Colonic mucosa (tissue), 4 donors: ENCODE results near the gene CD19. TPM values are rescaled to one million over a fixed set of nuclear protein-coding genes. Genes with fewer than 3 reads are reported as not detected.
A peak's percentile ranks its signal among the peaks of the same experiment; 100 is the strongest.

Experiments used
- DNase-seq: peaks from one replicate; pipeline ENCODE4 v3.0.0-alpha.2; 2020
- H3K27ac ChIP-seq: fragments of 200-600 bp; one replicate; pipeline ENCODE4 v1.8.0; 2021
- H3K27me3 ChIP-seq: fragments of 200-600 bp; one replicate; pipeline ENCODE4 v1.8.0; 2021
- H3K36me3 ChIP-seq: fragments of 200-600 bp; one replicate; pipeline ENCODE4 v1.8.0; 2021
- H3K4me1 ChIP-seq: fragments of 200-600 bp; one replicate; pipeline ENCODE4 v1.8.0; 2021; ENCODE audit warnings: mild to moderate bottlenecking
- H3K4me3 ChIP-seq: fragments of 200-600 bp; one replicate; pipeline ENCODE4 v1.8.0; 2021
- H3K9ac ChIP-seq, 2 donors: one replicate each; pipeline ENCODE4 v1.7.0; 2013; ENCODE audit warnings: control low read depth in 2 of 2, low read depth in 2 of 2, low read length in 2 of 2
- H3K9me3 ChIP-seq: fragments of 200-600 bp; one replicate; pipeline ENCODE4 v1.8.0; 2021
- CTCF ChIP-seq: fragments of 200-600 bp; IDR thresholded peaks from one replicate; pipeline ENCODE4 v1.8.0; 2022; ENCODE audit warnings: antibody characterized with exemption, mild to moderate bottlenecking
- intact Hi-C: fragments of 100-400 bp; cut with DNase I; formaldehyde crosslinking; loops from one replicate; pipeline ENCODE4 v1.14.1; 2022
- total RNA-seq, 2 donors: library from RNA; stranded (reverse); fragmentation: NEBNext Ultra II Directional in 1 of 2; extraction: Animal tissue kit (Norgen Biotek cat#: 25700) in 1 of 2; gene quantifications; one replicate each; pipeline ENCODE4 v1.2.1, GENCODE V29; 2021
- donor health status: healthy.
- donor health status: DM: no; HTN: no; CAD: no.
- donor health status: DM: no; HTN: no; CAD: no.

Gene CD19
- total RNA-seq, 2 donors from 2014 or later: 0.40 to 0.74 TPM

- Histone ChIP-seq H3K4me3 (no peak overlapping the region), H3K9me3 (no peaks in the 10 kb centered on the region), H3K27me3 (no peaks in the 10 kb centered on the region), H3K27ac (no peak overlapping the region), H3K36me3 (peaks cover 16% of the 10 kb centered on the region), H3K9ac (no peak overlapping the region), H3K4me1 (peaks cover 7% of the 10 kb centered on the region)
- no peak for DNase-seq
- no peak for TF ChIP-seq CTCF
- intact Hi-C loops: no loop called here
Measured at GRCh38 chr16:28918698-28919097, 13.1 kb upstream of the CD19 start.

- Histone ChIP-seq H3K4me3 (no peak overlapping the region), H3K9me3 (no peaks in the 10 kb centered on the region), H3K36me3 (no peaks in the 10 kb centered on the region), H3K27me3 (no peaks in the 10 kb centered on the region), H3K27ac (peak overlapping the region; percentile 99), H3K4me1 (peaks cover 13% of the 10 kb centered on the region), H3K9ac (peak overlapping the region in 1 of 2 donors; percentile 91)
- no peak for TF ChIP-seq CTCF
- no peak for DNase-seq
- intact Hi-C loops: no loop called here
Measured at GRCh38 chr16:28923231-28923587, 8.6 kb upstream of the CD19 start.

GRCh38 chr16:28923652-28924398 is 7.9 kb upstream of the CD19 start:
- no peaks in the 10 kb centered on the region for H3K9me3 ChIP-seq
- peaks cover 13% of the 10 kb centered on the region for H3K4me1 ChIP-seq
- no peak for TF ChIP-seq CTCF
- no peaks in the 10 kb centered on the region for H3K36me3 ChIP-seq
- H3K4me3 ChIP-seq: peak overlapping the region; percentile 62
- intact Hi-C loops: no loop called here
- H3K9ac ChIP-seq: peak overlapping the region in 1 of 2 donors; percentile 91
- H3K27me3 ChIP-seq: no peaks in the 10 kb centered on the region
- peak overlapping the region; percentile 99 for H3K27ac ChIP-seq
- peak; percentile 63 for DNase-seq

- Histone ChIP-seq H3K27me3 (no peaks in the 10 kb centered on the region), H3K4me1 (peaks cover 13% of the 10 kb centered on the region), H3K9ac (peak overlapping the region in 1 of 2 donors; percentile 91), H3K36me3 (no peaks in the 10 kb centered on the region), H3K27ac (peak overlapping the region; percentile 99), H3K9me3 (no peaks in the 10 kb centered on the region), H3K4me3 (peak overlapping the region; percentile 62)
- TF ChIP-seq CTCF: peak; percentile 17
- intact Hi-C loops: no loop called here
- no peak for DNase-seq
Measured at GRCh38 chr16:28924399-28924761, 7.4 kb upstream of the CD19 start.

GRCh38 chr16:28924762-28925385 is 6.9 kb upstream of the CD19 start, which contains the start of gene RABEP2:
TSS of gene RABEP2 (minus strand) at chr16:28925238. CDS start at chr16:28925163, 75 bp downstream.
- DNase-seq: peak; percentile 98
- no peaks in the 10 kb centered on the region for H3K36me3 ChIP-seq
- H3K27me3 ChIP-seq: no peaks in the 10 kb centered on the region
- no peaks in the 10 kb centered on the region for H3K9me3 ChIP-seq
- H3K9ac ChIP-seq: peak within 1 kb of the TSS; percentile 94 to 95
- peaks cover 13% of the 10 kb centered on the region for H3K4me1 ChIP-seq
- TF ChIP-seq CTCF: no peak
- peak within 1 kb of the TSS; percentile 99 for H3K27ac ChIP-seq
- intact Hi-C loops: no loop called here
- H3K4me3 ChIP-seq: peak within 1 kb of the TSS; percentile 62
